RWPE2 (cell line): ENCODE data around the gene RPL41.

Source experiments
- ATAC-seq: fragments of 200-7000 bp; cut with Tn5 transposase; 3 replicates; pipeline ENCODE4 v1.9.1; 2021; ENCODE audit warnings: low read depth
- DNase-seq: peaks from one replicate; pipeline ENCODE4 v3.0.0-alpha.2; 2020; ENCODE audit warnings: low spot score
- H3K27ac ChIP-seq: fragments of 450-650 bp; 2 replicates; pipeline ENCODE4 v1.5.1; 2017; ENCODE audit warnings: mild to moderate bottlenecking; ENCODE audit not compliant: poor library complexity, severe bottlenecking
- H3K27me3 ChIP-seq: fragments of 250-450 bp; sonication (Bioruptor Pico); 2 replicates; pipeline ENCODE4 v1.5.1; 2021; ENCODE audit warnings: mild to moderate bottlenecking, moderate library complexity; ENCODE audit not compliant: insufficient read depth, poor library complexity, severe bottlenecking
- H3K36me3 ChIP-seq: fragments of 250-450 bp; sonication (Bioruptor Pico); 2 replicates; pipeline ENCODE4 v1.5.1; 2020; ENCODE audit warnings: low read depth, mild to moderate bottlenecking, moderate library complexity
- H3K4me1 ChIP-seq: fragments of 250-450 bp; sonication (Bioruptor Pico); 2 replicates; pipeline ENCODE4 v1.5.1; 2021; ENCODE audit warnings: mild to moderate bottlenecking, moderate library complexity; ENCODE audit not compliant: insufficient read depth, poor library complexity, severe bottlenecking
- H3K4me3 ChIP-seq: fragments of 250-450 bp; sonication (Bioruptor Pico); 2 replicates; pipeline ENCODE4 v1.5.1; 2021; ENCODE audit warnings: mild to moderate bottlenecking, moderate library complexity; ENCODE audit not compliant: severe bottlenecking
- H3K9me3 ChIP-seq: fragments of 250-450 bp; sonication (Bioruptor Pico); 2 replicates; pipeline ENCODE4 v1.5.1; 2021; ENCODE audit warnings: mild to moderate bottlenecking, moderate library complexity; ENCODE audit not compliant: severe bottlenecking
- CTCF ChIP-seq: fragments of 450-650 bp; IDR thresholded peaks from one replicate; pipeline ENCODE4 v1.5.1; 2017; ENCODE audit warnings: mild to moderate bottlenecking, moderate library complexity; ENCODE audit not compliant: poor library complexity, severe bottlenecking

Gene RPL41

DNA sequence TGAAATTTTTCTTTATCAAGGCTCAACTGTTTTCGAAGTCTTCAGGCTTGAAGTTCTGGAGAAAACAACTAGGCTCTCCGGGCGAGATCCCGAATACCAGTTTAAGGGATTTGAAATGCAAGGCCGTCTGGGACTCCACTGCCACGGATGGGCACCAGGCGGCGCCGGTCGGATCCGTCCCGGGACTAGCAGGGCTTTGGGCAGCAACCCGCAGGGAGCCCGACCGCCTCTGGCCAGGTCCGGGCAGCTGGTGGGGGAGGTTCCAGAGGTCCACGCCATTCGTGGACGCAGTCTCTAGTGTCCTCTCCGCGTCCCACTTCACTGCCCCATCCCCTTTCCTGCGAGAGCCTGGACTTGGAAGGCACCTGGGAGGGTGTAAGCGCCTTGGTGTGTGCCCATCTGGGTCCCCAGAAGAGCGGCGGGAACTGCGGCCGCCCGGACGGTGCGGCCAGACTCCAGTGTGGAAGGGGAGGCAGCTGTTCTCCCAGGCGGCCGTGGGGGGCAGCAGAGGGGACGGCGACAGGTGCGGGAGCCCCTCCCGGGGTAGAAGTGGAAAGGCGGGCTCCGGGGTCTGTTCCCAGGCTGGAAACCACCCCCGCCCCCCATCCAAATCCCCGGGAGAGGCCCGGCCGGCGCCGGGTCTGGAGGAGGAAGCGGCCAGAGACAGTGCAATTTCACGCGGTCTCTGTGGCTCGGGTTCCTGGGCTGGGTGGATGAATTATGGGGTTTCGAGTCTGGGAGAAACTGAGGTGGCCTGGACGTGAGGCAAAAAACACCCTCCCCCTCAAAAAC, 37.3 kb upstream of the RPL41 start:
- Histone ChIP-seq H3K4me1 (peaks cover 4% of the 10 kb centered on the region), H3K27ac (peak overlapping the region; percentile 72), H3K9me3 (no peaks in the 10 kb centered on the region), H3K27me3 (no peaks in the 10 kb centered on the region), H3K4me3 (peak overlapping the region; percentile 57), H3K36me3 (no peaks in the 10 kb centered on the region)
- peak; percentile 91 for TF ChIP-seq CTCF
- ATAC-seq (peak; percentile 80), DNase-seq (peak; percentile 93)

DNA sequence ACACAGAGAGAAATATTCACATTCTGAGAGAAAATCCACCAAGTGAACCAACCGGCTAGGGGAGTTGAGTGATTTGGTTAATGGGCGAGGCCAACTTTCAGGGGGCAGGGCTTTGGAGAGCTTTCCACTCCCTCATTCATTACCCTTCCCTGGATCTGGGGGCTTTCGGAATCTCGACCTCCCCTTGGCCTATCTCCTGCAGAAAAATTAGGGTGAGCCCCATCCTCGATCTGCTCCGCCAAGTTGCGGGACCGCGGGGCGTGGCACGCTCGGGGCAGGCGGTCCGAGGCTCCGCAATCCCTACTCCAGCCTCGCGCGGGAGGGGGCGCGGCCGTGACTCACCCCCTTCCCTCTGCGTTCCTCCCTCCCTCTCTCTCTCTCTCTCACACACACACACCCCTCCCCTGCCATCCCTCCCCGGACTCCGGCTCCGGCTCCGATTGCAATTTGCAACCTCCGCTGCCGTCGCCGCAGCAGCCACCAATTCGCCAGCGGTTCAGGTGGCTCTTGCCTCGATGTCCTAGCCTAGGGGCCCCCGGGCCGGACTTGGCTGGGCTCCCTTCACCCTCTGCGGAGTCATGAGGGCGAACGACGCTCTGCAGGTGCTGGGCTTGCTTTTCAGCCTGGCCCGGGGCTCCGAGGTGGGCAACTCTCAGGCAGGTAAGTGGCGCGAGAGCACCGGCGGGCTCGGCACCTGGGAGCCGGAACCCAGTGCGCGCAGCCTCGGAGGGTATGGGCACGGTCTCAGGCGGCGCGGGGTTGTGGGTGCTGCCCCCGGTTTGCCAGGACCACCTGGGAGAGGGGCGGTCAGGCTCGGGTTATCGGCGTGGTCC, 36.5 kb upstream of the RPL41 start, which contains the start of gene ERBB3:
Gene ERBB3 (plus strand): TSS at position 443 of the 833 bp plus-strand sequence. CDS start 136 bp downstream, at position 579.
- no peak for TF ChIP-seq CTCF
- peak within 1 kb of the TSS; percentile 57 for H3K4me3 ChIP-seq
- DNase-seq (peak; percentile 91), ATAC-seq (peak; percentile 84)
- peaks cover 4% of the 10 kb centered on the region for H3K4me1 ChIP-seq
- no peaks in the 10 kb centered on the region for H3K9me3 ChIP-seq
- peak within 1 kb of the TSS; percentile 72 for H3K27ac ChIP-seq
- no peaks in the 10 kb centered on the region for H3K36me3 ChIP-seq
- H3K27me3 ChIP-seq: no peaks in the 10 kb centered on the region

- no peak for TF ChIP-seq CTCF
- peak overlapping the region; percentile 72 for H3K27ac ChIP-seq
- peak; percentile 0; the same call in 1 of the 3 replicates for ATAC-seq
Observed at GRCh38 chr12:56080556-56081138, 35.8 kb upstream of the RPL41 start.

DNA sequence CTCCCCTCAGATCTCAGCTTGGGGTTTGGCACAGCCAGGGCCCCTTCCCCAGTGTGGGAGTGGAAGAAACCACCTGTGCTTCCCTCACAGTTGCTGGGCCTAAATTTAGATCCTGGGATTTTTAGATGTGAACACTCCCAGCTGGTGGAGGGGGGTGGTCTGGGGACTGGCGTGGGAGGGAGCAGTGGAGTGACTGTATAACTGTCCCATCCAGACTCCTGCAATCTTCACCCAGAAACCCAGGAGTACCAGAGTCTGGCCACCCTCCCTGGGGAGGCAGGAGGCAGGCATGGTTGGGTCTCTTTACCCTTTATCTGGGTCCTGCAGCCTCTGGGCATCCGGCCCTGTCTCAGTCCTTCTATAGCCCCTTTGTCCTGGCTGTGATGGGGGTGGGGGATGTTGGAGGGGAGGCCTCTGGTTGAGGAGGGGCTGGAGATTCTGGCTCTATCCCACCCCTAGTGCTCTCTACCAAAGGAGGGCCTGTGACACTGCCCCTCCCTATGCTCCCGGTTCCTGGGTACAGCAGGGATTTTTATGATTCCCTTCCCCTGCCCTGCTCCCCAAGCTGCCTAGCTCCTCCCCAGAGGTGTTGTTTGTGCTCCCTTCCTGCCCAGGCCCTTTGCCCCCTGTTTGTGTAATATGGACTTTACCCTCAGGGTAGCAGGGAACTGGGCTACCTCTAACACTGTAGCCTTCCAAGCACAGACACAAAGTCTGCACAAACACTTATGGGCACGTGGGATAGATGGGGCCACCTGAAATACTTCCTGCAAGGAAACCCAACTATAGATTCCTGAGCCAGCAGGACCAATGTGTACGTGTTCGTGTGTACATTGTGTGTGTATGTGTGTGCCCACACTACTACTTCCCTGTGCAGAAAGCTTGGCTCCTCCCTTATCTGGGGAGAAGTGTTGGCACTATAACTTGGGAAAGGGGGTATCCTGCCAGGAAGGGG, 34.8 kb upstream of the RPL41 start:
- no peak for TF ChIP-seq CTCF
- H3K36me3 ChIP-seq: peaks cover 5% of the 10 kb centered on the region; the same call in 1 of the 2 replicates
- no peak overlapping the region for H3K27ac ChIP-seq
- H3K9me3 ChIP-seq: no peaks in the 10 kb centered on the region
- ATAC-seq (no peak), DNase-seq (no peak)
- no peaks in the 10 kb centered on the region for H3K27me3 ChIP-seq
- peaks cover 4% of the 10 kb centered on the region for H3K4me1 ChIP-seq
- no peak overlapping the region for H3K4me3 ChIP-seq

More at GRCh38 chr12:56080556-56081138, 35.8 kb upstream of the RPL41 start:
- H3K36me3 ChIP-seq: no peaks in the 10 kb centered on the region
- H3K4me1 ChIP-seq: peaks cover 4% of the 10 kb centered on the region
- no peak for DNase-seq
- no peaks in the 10 kb centered on the region for H3K27me3 ChIP-seq
- peak overlapping the region; percentile 57 for H3K4me3 ChIP-seq
- H3K9me3 ChIP-seq: no peaks in the 10 kb centered on the region
